ENCODE data around the gene SERPINA6.
"Not testable (repeated sequence)": the region's sequence is repeated elsewhere in the genome, so short reads cannot be mapped to it uniquely, and the experiment has no call there.

Gene SERPINA6

GRCh38 chr14:94354190-94354589 is 31.1 kb upstream of the SERPINA6 start:
- DNase-seq, result not testable (repeated sequence)

GRCh38 chr14:94349276-94349675 is 26.1 kb upstream of the SERPINA6 start:
- DNase-seq, result no peak

GRCh38 chr14:94348836-94349235 is 25.7 kb upstream of the SERPINA6 start:
- DNase-seq, result no peak

- no peak for DNase-seq
Measured at GRCh38 chr14:94346841-94347240, 23.7 kb upstream of the SERPINA6 start.

GRCh38 chr14:94346065-94346786 is 23.1 kb upstream of the SERPINA6 start:
- DNase-seq, result peak; percentile 54

- DNase-seq, result no peak
Measured at GRCh38 chr14:94345344-94346064, 22.4 kb upstream of the SERPINA6 start.

- no peak for DNase-seq
Measured at GRCh38 chr14:94344389-94344788, 21.3 kb upstream of the SERPINA6 start.

- no peak for DNase-seq
Measured at GRCh38 chr14:94343238-94344005, 20.3 kb upstream of the SERPINA6 start.

- DNase-seq, result no peak
Measured at GRCh38 chr14:94342334-94342934, 19.3 kb upstream of the SERPINA6 start.

- no peak for DNase-seq
Measured at GRCh38 chr14:94341656-94342333, 18.7 kb upstream of the SERPINA6 start.

- DNase-seq, result no peak
Measured at GRCh38 chr14:94340533-94340932, 17.4 kb upstream of the SERPINA6 start.

GRCh38 chr14:94338023-94338422 is 14.9 kb upstream of the SERPINA6 start:
- no peak for DNase-seq

GRCh38 chr14:94337274-94337673 is 14.1 kb upstream of the SERPINA6 start:
- DNase-seq, result no peak

GRCh38 chr14:94334872-94335271 is 11.7 kb upstream of the SERPINA6 start:
- no peak for DNase-seq

GRCh38 chr14:94332587-94332986 is 9.5 kb upstream of the SERPINA6 start:
- DNase-seq, result no peak

- DNase-seq, result no peak
Measured at GRCh38 chr14:94332063-94332583, 9.0 kb upstream of the SERPINA6 start.

- no peak for DNase-seq
Measured at GRCh38 chr14:94331462-94331861, 8.3 kb upstream of the SERPINA6 start.

GRCh38 chr14:94330857-94331256 is 7.7 kb upstream of the SERPINA6 start:
- no peak for DNase-seq

- DNase-seq, result no peak
Measured at GRCh38 chr14:94330432-94330831, 7.3 kb upstream of the SERPINA6 start.

GRCh38 chr14:94329857-94330256 is 6.7 kb upstream of the SERPINA6 start:
- DNase-seq, result no peak

GRCh38 chr14:94328196-94328595 is 5.1 kb upstream of the SERPINA6 start:
- DNase-seq, result no peak

Measured in CD4-positive, alpha-beta T cell treated with Interferon gamma for 1 hour (primary cell).